GM12865 (cell line): ENCODE results near the gene PRDM15.

Source experiments
- DNase-seq: peaks from one replicate; pipeline ENCODE4 v3.0.0; 2010; ENCODE audit warnings: low read depth
- H3K4me3 ChIP-seq: 2 replicates; pipeline ENCODE4 v1.5.1; 2011; ENCODE audit warnings: mild to moderate bottlenecking, low read depth, low read length, control low read depth
- CTCF ChIP-seq: IDR thresholded peaks from 2 replicates; pipeline ENCODE4 v1.5.1; 2011; ENCODE audit warnings: low read length, control low read depth, low read depth, inconsistent platforms; ENCODE audit not compliant: insufficient read depth; ENCODE audit errors: missing control alignments

PRDM15 gene

GRCh38 chr21:41762753-41763152, 116.4 kb downstream of the PRDM15 start:
- no peak overlapping the region for H3K4me3 ChIP-seq
- no peak for DNase-seq
- TF ChIP-seq CTCF, result no peak

GRCh38 chr21:41761934-41762635, 117.1 kb downstream of the PRDM15 start:
- H3K4me3 ChIP-seq, result no peak overlapping the region
- no peak for TF ChIP-seq CTCF

GRCh38 chr21:41761211-41761933, 117.8 kb downstream of the PRDM15 start:
- TF ChIP-seq CTCF, result no peak
- DNase-seq, result no peak
- H3K4me3 ChIP-seq, result no peak overlapping the region

More at GRCh38 chr21:41761934-41762635, 117.1 kb downstream of the PRDM15 start:
- DNase-seq, result no peak

- no peak for TF ChIP-seq CTCF
- DNase-seq, result no peak
- no peak overlapping the region for H3K4me3 ChIP-seq
Measured at GRCh38 chr21:41760411-41760810, 118.7 kb downstream of the PRDM15 start.

GRCh38 chr21:41759926-41760325, 119.2 kb downstream of the PRDM15 start:
- TF ChIP-seq CTCF, result no peak
- no peak for DNase-seq
- no peak overlapping the region for H3K4me3 ChIP-seq

GRCh38 chr21:41759214-41759840, 119.8 kb downstream of the PRDM15 start:
- H3K4me3 ChIP-seq, result no peak overlapping the region
- DNase-seq, result no peak
- TF ChIP-seq CTCF, result no peak
